Keratinocyte (primary cell): ENCODE data around the gene ACER3. TPM values are rescaled to one million over a fixed set of nuclear protein-coding genes. Genes with fewer than 3 reads are reported as not detected.

Source experiments
- DNase-seq: peaks from one replicate; pipeline ENCODE4 v3.0.0-alpha.2; 2011; ENCODE audit warnings: low read depth, missing footprints, low spot score
- FAIRE-seq: peaks from 2 replicates; lab custom pipeline; 2011; peaks lifted over from hg19 to GRCh38; lab: Jason Lieb, UNC
- H2AFZ ChIP-seq: 2 replicates; pipeline ENCODE4 v1.6.0; 2012; ENCODE audit warnings: low read length, control low read depth, inconsistent platforms; ENCODE audit not compliant: control insufficient read depth
- H3K27ac ChIP-seq: 2 replicates; pipeline ENCODE4 v1.5.1; 2011; ENCODE audit warnings: low read length; ENCODE audit not compliant: control insufficient read depth, insufficient read depth
- H3K27me3 ChIP-seq: 3 replicates; pipeline ENCODE4 v1.6.0; 2011; ENCODE audit warnings: low read length; ENCODE audit not compliant: control insufficient read depth, insufficient read depth; ENCODE audit errors: extremely low read depth
- H3K36me3 ChIP-seq, 2 experiments: 2 replicates in 1 of 2; 3 replicates in 1 of 2; pipeline ENCODE4 v1.5.1; 2011; ENCODE audit warnings: low read length in 2 of 2, mild to moderate bottlenecking in 1 of 2; ENCODE audit not compliant: control insufficient read depth in 2 of 2, insufficient read depth in 2 of 2; ENCODE audit errors: extremely low read depth in 1 of 2
- H3K4me1 ChIP-seq: 3 replicates; pipeline ENCODE4 v1.5.1; 2011; ENCODE audit warnings: low read length; ENCODE audit not compliant: control insufficient read depth, insufficient read depth; ENCODE audit errors: extremely low read depth
- H3K4me2 ChIP-seq: 3 replicates; pipeline ENCODE4 v1.6.0; 2011; ENCODE audit warnings: low read depth, low read length; ENCODE audit not compliant: control insufficient read depth, insufficient read depth; ENCODE audit errors: extremely low read depth
- H3K4me3 ChIP-seq, 3 experiments: fragments of 200-600 bp in 1 of 3; sonication (generic) in 1 of 3; 2 replicates in 2 of 3; 3 replicates in 1 of 3; pipeline ENCODE4 v1.5.1; 2011 to 2016; ENCODE audit warnings: low read length in 3 of 3, mild to moderate bottlenecking in 3 of 3, control low read depth in 2 of 3, inconsistent platforms in 1 of 3, low read depth in 1 of 3, mixed read lengths in 1 of 3, mixed run types in 1 of 3, moderate library complexity in 1 of 3; ENCODE audit not compliant: control insufficient read depth in 2 of 3, insufficient read depth in 2 of 3; ENCODE audit errors: extremely low read depth in 1 of 3
- H3K79me2 ChIP-seq: 2 replicates; pipeline ENCODE4 v1.6.0; 2012; ENCODE audit warnings: low read length; ENCODE audit not compliant: control insufficient read depth, insufficient read depth
- H3K9ac ChIP-seq: 3 replicates; pipeline ENCODE4 v1.6.0; 2011; ENCODE audit warnings: low read length; ENCODE audit not compliant: control insufficient read depth, insufficient read depth; ENCODE audit errors: extremely low read depth
- H3K9me1 ChIP-seq: 3 replicates; pipeline ENCODE4 v1.6.0; 2011; ENCODE audit warnings: low read length; ENCODE audit not compliant: control insufficient read depth, insufficient read depth; ENCODE audit errors: extremely low read depth
- H3K9me3 ChIP-seq: 2 replicates; pipeline ENCODE4 v1.5.1; 2012; ENCODE audit warnings: low read depth, low read length; ENCODE audit not compliant: control insufficient read depth
- H4K20me1 ChIP-seq: 3 replicates; pipeline ENCODE4 v1.6.0; 2011; ENCODE audit warnings: low read length; ENCODE audit not compliant: control insufficient read depth, insufficient read depth; ENCODE audit errors: extremely low read depth
- EZH2 ChIP-seq: IDR thresholded peaks from one replicate; pipeline ENCODE4 v1.6.1; 2012; ENCODE audit warnings: inconsistent platforms, mild to moderate bottlenecking, low read length, moderate library complexity
- dilution Hi-C: fragments of 300-500 bp; cut with MboI; formaldehyde crosslinking; loops from one replicate; pipeline ENCODE4 v1.7.0; 2020; ENCODE audit warnings: low sequenced_read_pairs; ENCODE audit not compliant: extremely low pct_ligation_motif_present
- polyA plus RNA-seq, 5 experiments: library from polyadenylated mRNA; depleted of rRNA in 3 of 5; stranded (reverse) in 3 of 5; stranded (forward) in 1 of 5; unstranded in 1 of 5; fragments of >200 nt; gene quantifications; 1 replicate in 1 of 5; 2 replicates in 3 of 5; 3 replicates in 1 of 5; pipeline versions ENCODE4 v1.2.1 to v1.2.3, GENCODE V29; 2011 to 2012; ENCODE audit warnings: missing spikeins in 2 of 5, low read depth in 1 of 5, low replicate concordance in 1 of 5
- TF ChIP-seq, protein P1 (sequence below), 3 experiments: IDR thresholded peaks in 1 of 3; conservative IDR thresholded peaks in 1 of 3; optimal IDR thresholded peaks in 1 of 3; 2 replicates in 2 of 3; 3 replicates in 1 of 3; pipeline versions ENCODE3 to v1.5.1; 2011; ENCODE audit warnings: low read length in 3 of 3, mild to moderate bottlenecking in 3 of 3, moderate library complexity in 2 of 3, control low read depth in 1 of 3, inconsistent platforms in 1 of 3; ENCODE audit not compliant: insufficient read depth in 2 of 3; ENCODE audit errors: extremely low read depth in 1 of 3

ACER3 gene
- polyA plus RNA-seq, 1 donor (not counting 4 experiments of a cell fraction or from before 2014, with no cell fraction given): 55.0 TPM

DNA sequence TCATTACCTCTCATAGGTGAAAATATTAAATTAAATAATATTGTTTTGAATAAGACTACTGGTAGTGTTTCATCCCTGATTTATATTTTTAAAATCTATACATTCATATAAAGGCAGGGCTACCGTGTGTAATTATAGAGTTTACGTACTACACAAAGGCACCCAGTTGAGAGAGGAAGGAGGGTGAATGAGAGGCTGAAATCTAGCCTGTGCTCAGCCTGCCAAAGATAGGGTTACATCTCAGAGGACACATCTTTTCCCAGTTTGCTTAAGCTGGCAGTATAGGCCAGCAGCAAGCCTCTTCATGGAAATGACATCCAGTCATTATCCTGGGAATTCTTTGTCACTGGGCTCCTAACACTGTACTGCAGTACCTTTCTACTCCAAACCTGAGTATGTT is 166.0 kb downstream of the ACER3 start:
- no peak for TF ChIP-seq EZH2
- TF ChIP-seq, protein P1, sequence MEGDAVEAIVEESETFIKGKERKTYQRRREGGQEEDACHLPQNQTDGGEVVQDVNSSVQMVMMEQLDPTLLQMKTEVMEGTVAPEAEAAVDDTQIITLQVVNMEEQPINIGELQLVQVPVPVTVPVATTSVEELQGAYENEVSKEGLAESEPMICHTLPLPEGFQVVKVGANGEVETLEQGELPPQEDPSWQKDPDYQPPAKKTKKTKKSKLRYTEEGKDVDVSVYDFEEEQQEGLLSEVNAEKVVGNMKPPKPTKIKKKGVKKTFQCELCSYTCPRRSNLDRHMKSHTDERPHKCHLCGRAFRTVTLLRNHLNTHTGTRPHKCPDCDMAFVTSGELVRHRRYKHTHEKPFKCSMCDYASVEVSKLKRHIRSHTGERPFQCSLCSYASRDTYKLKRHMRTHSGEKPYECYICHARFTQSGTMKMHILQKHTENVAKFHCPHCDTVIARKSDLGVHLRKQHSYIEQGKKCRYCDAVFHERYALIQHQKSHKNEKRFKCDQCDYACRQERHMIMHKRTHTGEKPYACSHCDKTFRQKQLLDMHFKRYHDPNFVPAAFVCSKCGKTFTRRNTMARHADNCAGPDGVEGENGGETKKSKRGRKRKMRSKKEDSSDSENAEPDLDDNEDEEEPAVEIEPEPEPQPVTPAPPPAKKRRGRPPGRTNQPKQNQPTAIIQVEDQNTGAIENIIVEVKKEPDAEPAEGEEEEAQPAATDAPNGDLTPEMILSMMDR (optimal IDR thresholded peaks at IDR 0.05 in 1 of 3, IDR thresholded peaks at IDR 0.05 in 1 of 3, conservative IDR thresholded peaks at IDR 0.05 in 1 of 3; ENCODE audit: extremely low read depth in 1 of 3, insufficient read depth in 2 of 3, low read length in 3 of 3): no peak
- DNase-seq: no peak
- no peak overlapping the region for H3K4me3 ChIP-seq
- H3K9ac ChIP-seq: no peak overlapping the region
- H2AFZ ChIP-seq: no peak overlapping the region
- no peaks in the 10 kb centered on the region for H3K79me2 ChIP-seq
- no peaks in the 10 kb centered on the region for H3K9me3 ChIP-seq
- no peaks in the 10 kb centered on the region for H3K4me1 ChIP-seq
- H3K27ac ChIP-seq: no peak overlapping the region
- no peaks in the 10 kb centered on the region for H4K20me1 ChIP-seq
- H3K27me3 ChIP-seq: peaks cover 20% of the 10 kb centered on the region
- FAIRE-seq: no peak
- dilution Hi-C loops: no loop called here
- H3K9me1 ChIP-seq: no peaks in the 10 kb centered on the region
- H3K4me2 ChIP-seq: no peak overlapping the region
- H3K36me3 ChIP-seq: peaks cover 2 to 3% of the 10 kb centered on the region in 2 experiments

DNA sequence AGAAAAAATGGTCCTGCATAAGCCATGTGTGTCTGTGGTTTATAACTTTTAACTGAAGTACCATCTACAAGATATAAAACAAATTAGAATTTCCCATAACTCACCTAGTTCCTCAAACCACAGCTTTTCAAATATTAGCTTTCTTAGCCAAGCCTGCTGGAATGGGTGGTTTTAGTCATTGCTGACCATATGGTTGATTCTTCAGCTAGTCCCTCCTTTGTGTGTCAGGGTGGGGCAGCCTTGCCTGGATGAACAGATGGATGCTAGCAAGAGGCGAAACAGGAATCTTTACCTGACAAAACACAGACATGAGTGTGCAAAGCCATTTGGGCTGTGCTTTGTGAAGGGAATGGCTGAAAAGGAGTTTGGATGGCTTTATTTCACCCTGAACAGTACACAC is 166.6 kb downstream of the ACER3 start:
- Histone ChIP-seq H4K20me1 (no peaks in the 10 kb centered on the region), H3K27ac (no peak overlapping the region), H3K4me3 (no peak overlapping the region), H3K4me2 (no peak overlapping the region), H3K36me3 (peaks cover 0 to 2% of the 10 kb centered on the region in 2 experiments), H3K9me1 (no peaks in the 10 kb centered on the region), H3K27me3 (peaks cover 20% of the 10 kb centered on the region), H3K79me2 (no peaks in the 10 kb centered on the region), H3K4me1 (no peaks in the 10 kb centered on the region), H3K9ac (no peak overlapping the region), H2AFZ (no peak overlapping the region), H3K9me3 (no peaks in the 10 kb centered on the region)
- no peak for TF ChIP-seq EZH2
- TF ChIP-seq, protein P1 (optimal IDR thresholded peaks at IDR 0.05 in 1 of 3, IDR thresholded peaks at IDR 0.05 in 1 of 3, conservative IDR thresholded peaks at IDR 0.05 in 1 of 3; ENCODE audit: extremely low read depth in 1 of 3, insufficient read depth in 2 of 3, low read length in 3 of 3): no peak
- FAIRE-seq (no peak), DNase-seq (no peak)
- dilution Hi-C loops: no loop called here
